Measurements from ENCODE around the gene ZNF91. TPM values are rescaled to one million over a fixed set of nuclear protein-coding genes. Genes with fewer than 3 reads are reported as not detected.
A peak's percentile ranks its signal among the peaks of the same experiment; 100 is the strongest.
"Not testable (repeated sequence)": the region's sequence is repeated elsewhere in the genome, so short reads cannot be mapped to it uniquely, and the experiment has no call there.

ZNF91 gene
- total RNA-seq, 1 donor from 2014 or later: 20.5 TPM

- no peak for DNase-seq (ENCODE audit: low spot score)
- H3K27me3 Mint-ChIP-seq (ENCODE audit: insufficient read depth): no peaks in the 10 kb centered on the region
- no peak overlapping the region for H3K27ac Mint-ChIP-seq
- no peaks in the 10 kb centered on the region for H3K4me1 Mint-ChIP-seq (ENCODE audit: low read depth)
- no peak overlapping the region for H3K4me3 Mint-ChIP-seq
- H3K9me3 Mint-ChIP-seq: peaks cover 52% of the 10 kb centered on the region
- intact Hi-C loops (cut with micrococcal nuclease): no loop called here
- no peaks in the 10 kb centered on the region for H3K36me3 Mint-ChIP-seq (ENCODE audit: low read depth)
These were observed 12.4 kb upstream of the ZNF91 start for GRCh38 chr19:23407616-23408133.

- intact Hi-C loops (cut with micrococcal nuclease): no loop called here
- DNase-seq (ENCODE audit: low spot score): no peak
- H3K4me3 Mint-ChIP-seq: no peak overlapping the region
These were observed 11.4 kb upstream of the ZNF91 start for GRCh38 chr19:23406721-23407120.

GRCh38 chr19:23406091-23406490 lies 10.8 kb upstream of the ZNF91 start:
- no peak overlapping the region for H3K4me3 Mint-ChIP-seq
- peaks cover 61% of the 10 kb centered on the region for H3K9me3 Mint-ChIP-seq
- no peaks in the 10 kb centered on the region for H3K27me3 Mint-ChIP-seq (ENCODE audit: insufficient read depth)
- no peaks in the 10 kb centered on the region for H3K36me3 Mint-ChIP-seq (ENCODE audit: low read depth)
- H3K4me1 Mint-ChIP-seq (ENCODE audit: low read depth): no peaks in the 10 kb centered on the region
- H3K27ac Mint-ChIP-seq: no peak overlapping the region
- no peak for DNase-seq (ENCODE audit: low spot score)
- intact Hi-C loops (cut with micrococcal nuclease): no loop called here

More at GRCh38 chr19:23406721-23407120, 11.4 kb upstream of the ZNF91 start:
- Mint-ChIP-seq H3K4me1 (ENCODE audit: low read depth) (no peaks in the 10 kb centered on the region), H3K9me3 (peaks cover 60% of the 10 kb centered on the region), H3K36me3 (ENCODE audit: low read depth) (no peaks in the 10 kb centered on the region), H3K27me3 (ENCODE audit: insufficient read depth) (no peaks in the 10 kb centered on the region), H3K27ac (no peak overlapping the region)

GRCh38 chr19:23404676-23405075 lies 9.4 kb upstream of the ZNF91 start:
- no peaks in the 10 kb centered on the region for H3K36me3 Mint-ChIP-seq (ENCODE audit: low read depth)
- H3K4me1 Mint-ChIP-seq (ENCODE audit: low read depth): no peaks in the 10 kb centered on the region
- no peak overlapping the region for H3K4me3 Mint-ChIP-seq
- H3K9me3 Mint-ChIP-seq: peaks cover 66% of the 10 kb centered on the region
- no peaks in the 10 kb centered on the region for H3K27me3 Mint-ChIP-seq (ENCODE audit: insufficient read depth)
- no peak overlapping the region for H3K27ac Mint-ChIP-seq
- DNase-seq (ENCODE audit: low spot score): no peak
- intact Hi-C loops (cut with micrococcal nuclease): no loop called here

GRCh38 chr19:23403581-23404324 lies 8.5 kb upstream of the ZNF91 start:
- Mint-ChIP-seq H3K27ac (no peak overlapping the region), H3K4me3 (no peak overlapping the region), H3K9me3 (peaks cover 67% of the 10 kb centered on the region), H3K27me3 (ENCODE audit: insufficient read depth) (no peaks in the 10 kb centered on the region), H3K4me1 (ENCODE audit: low read depth) (no peaks in the 10 kb centered on the region), H3K36me3 (ENCODE audit: low read depth) (no peaks in the 10 kb centered on the region)
- intact Hi-C loops (cut with micrococcal nuclease): no loop called here
- DNase-seq (ENCODE audit: low spot score): no peak

- Mint-ChIP-seq H3K4me1 (ENCODE audit: low read depth) (no peaks in the 10 kb centered on the region), H3K4me3 (no peak overlapping the region), H3K27me3 (ENCODE audit: insufficient read depth) (no peaks in the 10 kb centered on the region), H3K9me3 (peaks cover 66% of the 10 kb centered on the region), H3K27ac (no peak overlapping the region), H3K36me3 (ENCODE audit: low read depth) (no peaks in the 10 kb centered on the region)
- no peak for DNase-seq (ENCODE audit: low spot score)
- intact Hi-C loops (cut with micrococcal nuclease): no loop called here
These were observed 7.8 kb upstream of the ZNF91 start for GRCh38 chr19:23403052-23403451.

- no peaks in the 10 kb centered on the region for H3K27me3 Mint-ChIP-seq (ENCODE audit: insufficient read depth)
- H3K9me3 Mint-ChIP-seq: peaks cover 61% of the 10 kb centered on the region
- no peaks in the 10 kb centered on the region for H3K4me1 Mint-ChIP-seq (ENCODE audit: low read depth)
- H3K4me3 Mint-ChIP-seq: no peak overlapping the region
- H3K36me3 Mint-ChIP-seq (ENCODE audit: low read depth): peaks cover under 1% of the 10 kb centered on the region
- DNase-seq (ENCODE audit: low spot score): no peak
- H3K27ac Mint-ChIP-seq: no peak overlapping the region
- intact Hi-C loops (cut with micrococcal nuclease): no loop called here
These were observed 7.1 kb upstream of the ZNF91 start for GRCh38 chr19:23402388-23402787.

- H3K9me3 Mint-ChIP-seq: peaks cover 62% of the 10 kb centered on the region
- intact Hi-C loops (cut with micrococcal nuclease): no loop called here
- no peaks in the 10 kb centered on the region for H3K27me3 Mint-ChIP-seq (ENCODE audit: insufficient read depth)
- no peak for DNase-seq (ENCODE audit: low spot score)
- peaks cover 3% of the 10 kb centered on the region for H3K36me3 Mint-ChIP-seq (ENCODE audit: low read depth)
- no peak overlapping the region for H3K27ac Mint-ChIP-seq
- H3K4me1 Mint-ChIP-seq (ENCODE audit: low read depth): no peaks in the 10 kb centered on the region
- H3K4me3 Mint-ChIP-seq: no peak overlapping the region
These were observed 5.9 kb upstream of the ZNF91 start for GRCh38 chr19:23401086-23401610.

- no peak overlapping the region for H3K27ac Mint-ChIP-seq
- no peak overlapping the region for H3K4me3 Mint-ChIP-seq
- DNase-seq (ENCODE audit: low spot score): no peak
- H3K9me3 Mint-ChIP-seq: peaks cover 50% of the 10 kb centered on the region
- H3K36me3 Mint-ChIP-seq (ENCODE audit: low read depth): peaks cover 3% of the 10 kb centered on the region
- H3K4me1 Mint-ChIP-seq (ENCODE audit: low read depth): no peaks in the 10 kb centered on the region
- no peaks in the 10 kb centered on the region for H3K27me3 Mint-ChIP-seq (ENCODE audit: insufficient read depth)
- intact Hi-C loops (cut with micrococcal nuclease): loop anchor here (5.0 to 10.0 kb wide), 2 partner anchors 688 to 1565 kb away; partner anchors contain the start of genes ZNF254 and ZNF43
These were observed 4.2 kb upstream of the ZNF91 start for GRCh38 chr19:23399443-23399842.

- H3K27ac Mint-ChIP-seq; H3K4me1 Mint-ChIP-seq (ENCODE audit: low read depth): not testable (repeated sequence)
These were observed 449 bp upstream of the ZNF91 start for GRCh38 chr19:23395722-23396117.

GRCh38 chr19:23394511-23394910 lies 760 bp downstream of the ZNF91 start:
- Mint-ChIP-seq H3K4me1 (ENCODE audit: low read depth) (peaks cover 9% of the 10 kb centered on the region), H3K4me3 (peak overlapping the region; percentile 97), H3K27me3 (ENCODE audit: insufficient read depth) (no peaks in the 10 kb centered on the region), H3K27ac (peak overlapping the region; percentile 96), H3K36me3 (ENCODE audit: low read depth) (peaks cover 37% of the 10 kb centered on the region), H3K9me3 (peaks cover 47% of the 10 kb centered on the region)
- DNase-seq (ENCODE audit: low spot score): peak; percentile 19
- intact Hi-C loops (cut with micrococcal nuclease): loop anchor here (2.0 to 10.0 kb wide), 4 partner anchors 292 to 1560 kb away; partner anchors contain the start of genes ZNF43, ZNF675 and ZNF681

More at GRCh38 chr19:23395722-23396117, 449 bp upstream of the ZNF91 start:
- peaks cover 46% of the 10 kb centered on the region for H3K9me3 Mint-ChIP-seq
- not testable (repeated sequence) for H3K27me3 Mint-ChIP-seq (ENCODE audit: insufficient read depth); DNase-seq (ENCODE audit: low spot score)
- peaks cover 31% of the 10 kb centered on the region for H3K36me3 Mint-ChIP-seq (ENCODE audit: low read depth)
- intact Hi-C loops (cut with micrococcal nuclease): loop anchor here (1.0 to 10.0 kb wide), 9 partner anchors 121 to 1628 kb away; partner anchors contain the start of genes ZNF100, ZNF254, ZNF43 and ZNF675
- H3K4me3 Mint-ChIP-seq: peak overlapping the region; percentile 97

- Mint-ChIP-seq H3K4me1 (ENCODE audit: low read depth) (peaks cover 9% of the 10 kb centered on the region), H3K27me3 (ENCODE audit: insufficient read depth) (no peaks in the 10 kb centered on the region), H3K9me3 (peaks cover 50% of the 10 kb centered on the region), H3K36me3 (ENCODE audit: low read depth) (peaks cover 49% of the 10 kb centered on the region), H3K27ac (no peak overlapping the region), H3K4me3 (peak overlapping the region; percentile 97)
- intact Hi-C loops (cut with micrococcal nuclease): loop anchor here (10.0 kb wide), 1 partner anchor 1558 kb away; the partner anchor contains the start of gene ZNF43
- DNase-seq (ENCODE audit: low spot score): no peak
These were observed 2.1 kb downstream of the ZNF91 start for GRCh38 chr19:23393121-23393520.

- peaks cover 61% of the 10 kb centered on the region for H3K36me3 Mint-ChIP-seq (ENCODE audit: low read depth)
- no peak overlapping the region for H3K4me3 Mint-ChIP-seq
- DNase-seq (ENCODE audit: low spot score): no peak
- H3K27me3 Mint-ChIP-seq (ENCODE audit: insufficient read depth): no peaks in the 10 kb centered on the region
- intact Hi-C loops (cut with micrococcal nuclease): loop anchor here (10.0 kb wide), 1 partner anchor 1556 kb away; the partner anchor contains the start of gene ZNF43
- no peak overlapping the region for H3K27ac Mint-ChIP-seq
- H3K9me3 Mint-ChIP-seq: peaks cover 55% of the 10 kb centered on the region
- peaks cover 9% of the 10 kb centered on the region for H3K4me1 Mint-ChIP-seq (ENCODE audit: low read depth)
These were observed 4.0 kb downstream of the ZNF91 start for GRCh38 chr19:23391236-23391635.
